ENCODE data around the gene MAP1LC3A.

- TF ChIP-seq CEBPB (IDR thresholded peaks at IDR 0.05; ENCODE audit: low read depth): no peak
- TF ChIP-seq EZH2 (IDR thresholded peaks at IDR 0.05): no peak
- TF ChIP-seq TCF7L2 (IDR thresholded peaks at IDR 0.05; ENCODE audit: borderline replicate concordance, extremely low read depth, insufficient read depth, insufficient read length): no peak
- no peak for TF ChIP-seq JUND (IDR thresholded peaks at IDR 0.05)
- TF ChIP-seq CTCF (IDR thresholded peaks at IDR 0.05 in 2 of 3, conservative IDR thresholded peaks at IDR 0.05 in 1 of 3; ENCODE audit: borderline replicate concordance in 1 of 3, insufficient read depth in 1 of 3, low read depth in 2 of 3, low read length in 2 of 3): no peak
- TF ChIP-seq REST (IDR thresholded peaks at IDR 0.05; ENCODE audit: low read depth): no peak
- TF ChIP-seq POLR2AphosphoS5 (IDR thresholded peaks at IDR 0.05; ENCODE audit: low read depth, low read length): no peak
- TF ChIP-seq POLR2A (IDR thresholded peaks at IDR 0.05; ENCODE audit: borderline replicate concordance, extremely low read depth, insufficient read depth, insufficient read length): no peak
- TF ChIP-seq SIN3A (IDR thresholded peaks at IDR 0.05; ENCODE audit: low read depth): no peak
- no peak for TF ChIP-seq EZH2phosphoT487 (IDR thresholded peaks at IDR 0.05; ENCODE audit: borderline replicate concordance)
These were observed 46.6 kb upstream of the MAP1LC3A start for GRCh38 chr20:34511891-34512265.
